ENCODE measurements around the gene ARHGAP24. TPM values are rescaled to one million over a fixed set of nuclear protein-coding genes. Genes with fewer than 3 reads are reported as not detected.

Gene ARHGAP24
- polyA plus RNA-seq, 1 of the 3 experiments (the other 2 are of a cell fraction) = 1.4 TPM

DNA sequence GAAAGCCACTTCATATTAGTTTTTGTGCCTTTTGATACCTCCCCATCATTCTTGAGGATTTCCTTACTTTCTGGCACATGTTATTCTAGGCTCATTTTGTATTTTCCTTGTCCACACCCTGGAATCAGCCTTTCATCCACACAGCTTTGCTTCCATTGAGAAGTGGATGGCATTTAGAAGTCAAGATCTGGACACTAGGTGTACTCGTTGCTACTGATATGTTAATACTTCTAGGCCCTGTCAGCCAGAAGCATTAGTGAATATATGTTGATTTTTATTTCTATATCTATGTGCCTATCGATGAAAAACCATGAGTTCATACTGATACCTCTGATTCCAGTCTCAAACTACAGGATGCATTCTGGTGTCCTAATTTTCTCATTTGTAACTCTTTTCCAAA is 73.2 kb downstream of the ARHGAP24 start:
- no peaks in the 10 kb centered on the region for H3K27me3 ChIP-seq (ENCODE audit: insufficient read depth)
- H3K9me3 ChIP-seq = no peaks in the 10 kb centered on the region
- no peak overlapping the region for H2AFZ ChIP-seq (ENCODE audit: low read depth)
- ChIA-PET CTCF (interaction anchor here (0.7 to 1.6 kb wide), 3 partner anchors 32 to 200 kb away, joined by 3 to 13 read pairs (median 3); no protein-coding TSS in a partner anchor), POLR2A (no interaction called here)
- H3K36me3 ChIP-seq (replicated peaks in 1 of 2; ENCODE audit: control insufficient read depth in 1 of 2, insufficient read depth in 2 of 2, low read length in 1 of 2) = no peaks in the 10 kb centered on the region
- H3K79me2 ChIP-seq (ENCODE audit: insufficient read depth) = no peaks in the 10 kb centered on the region
- H3K4me2 ChIP-seq = no peak overlapping the region
- H3F3A ChIP-seq (replicated peaks; ENCODE audit: insufficient read depth) = no peaks in the 10 kb centered on the region
- H4K20me1 ChIP-seq (ENCODE audit: insufficient read depth) = no peaks in the 10 kb centered on the region
- peak; percentile 43 for TF ChIP-seq RAD21 (IDR thresholded peaks at IDR 0.05; ENCODE audit: low read length)
- no peak for TF ChIP-seq RCOR1 (IDR thresholded peaks at IDR 0.05; ENCODE audit: low read length)
- peak; percentile 6 for DNase-seq
- 58% methylated on average over 2 of the region's 2 CpGs for WGBS (ENCODE audit: low lambda C conversion rate)
- no peak overlapping the region for H3K4me3 ChIP-seq (ENCODE audit: low read depth in 2 of 2, low read length in 1 of 2)
- no peak overlapping the region for H3K9ac ChIP-seq
- H3K9me2 ChIP-seq = no peaks in the 10 kb centered on the region
- H3K27ac ChIP-seq (ENCODE audit: low read depth in 2 of 2, low read length in 1 of 2) = no peak overlapping the region
- no peaks in the 10 kb centered on the region for H3K4me1 ChIP-seq (ENCODE audit: control insufficient read depth in 1 of 2, insufficient read depth in 2 of 2, low read depth in 1 of 2, low read length in 1 of 2)

DNA sequence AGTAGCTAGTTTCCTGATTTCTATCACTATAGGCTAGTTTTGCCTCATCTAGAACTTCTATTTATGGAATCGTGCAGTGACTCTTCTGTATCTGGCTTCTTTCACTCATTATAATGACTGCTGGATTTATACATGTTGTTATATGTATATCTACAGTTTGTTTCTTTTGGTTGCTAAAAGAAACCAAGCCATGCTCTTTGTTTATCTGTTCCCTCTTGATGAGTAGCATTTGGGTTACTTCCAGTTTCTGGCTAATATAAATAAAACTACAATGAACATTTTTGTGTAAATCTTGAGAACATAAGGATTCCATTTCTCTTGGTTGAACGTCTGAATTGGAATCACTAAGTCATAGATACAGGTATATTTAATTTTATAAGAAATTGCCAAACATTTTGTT is 73.9 kb downstream of the ARHGAP24 start:
- Histone ChIP-seq H3K9ac (no peak overlapping the region), H4K20me1 (ENCODE audit: insufficient read depth) (no peaks in the 10 kb centered on the region), H3K4me2 (no peak overlapping the region), H2AFZ (ENCODE audit: low read depth) (no peak overlapping the region), H3K9me2 (no peaks in the 10 kb centered on the region), H3F3A (replicated peaks; ENCODE audit: insufficient read depth) (no peaks in the 10 kb centered on the region), H3K4me3 (ENCODE audit: low read depth in 2 of 2, low read length in 1 of 2) (no peak overlapping the region), H3K27me3 (ENCODE audit: insufficient read depth) (no peaks in the 10 kb centered on the region), H3K9me3 (no peaks in the 10 kb centered on the region), H3K4me1 (ENCODE audit: control insufficient read depth in 1 of 2, insufficient read depth in 2 of 2, low read depth in 1 of 2, low read length in 1 of 2) (no peaks in the 10 kb centered on the region), H3K36me3 (replicated peaks in 1 of 2; ENCODE audit: control insufficient read depth in 1 of 2, insufficient read depth in 2 of 2, low read length in 1 of 2) (no peaks in the 10 kb centered on the region), H3K27ac (ENCODE audit: low read depth in 2 of 2, low read length in 1 of 2) (no peak overlapping the region), H3K79me2 (ENCODE audit: insufficient read depth) (no peaks in the 10 kb centered on the region)
- TF ChIP-seq, protein P1, sequence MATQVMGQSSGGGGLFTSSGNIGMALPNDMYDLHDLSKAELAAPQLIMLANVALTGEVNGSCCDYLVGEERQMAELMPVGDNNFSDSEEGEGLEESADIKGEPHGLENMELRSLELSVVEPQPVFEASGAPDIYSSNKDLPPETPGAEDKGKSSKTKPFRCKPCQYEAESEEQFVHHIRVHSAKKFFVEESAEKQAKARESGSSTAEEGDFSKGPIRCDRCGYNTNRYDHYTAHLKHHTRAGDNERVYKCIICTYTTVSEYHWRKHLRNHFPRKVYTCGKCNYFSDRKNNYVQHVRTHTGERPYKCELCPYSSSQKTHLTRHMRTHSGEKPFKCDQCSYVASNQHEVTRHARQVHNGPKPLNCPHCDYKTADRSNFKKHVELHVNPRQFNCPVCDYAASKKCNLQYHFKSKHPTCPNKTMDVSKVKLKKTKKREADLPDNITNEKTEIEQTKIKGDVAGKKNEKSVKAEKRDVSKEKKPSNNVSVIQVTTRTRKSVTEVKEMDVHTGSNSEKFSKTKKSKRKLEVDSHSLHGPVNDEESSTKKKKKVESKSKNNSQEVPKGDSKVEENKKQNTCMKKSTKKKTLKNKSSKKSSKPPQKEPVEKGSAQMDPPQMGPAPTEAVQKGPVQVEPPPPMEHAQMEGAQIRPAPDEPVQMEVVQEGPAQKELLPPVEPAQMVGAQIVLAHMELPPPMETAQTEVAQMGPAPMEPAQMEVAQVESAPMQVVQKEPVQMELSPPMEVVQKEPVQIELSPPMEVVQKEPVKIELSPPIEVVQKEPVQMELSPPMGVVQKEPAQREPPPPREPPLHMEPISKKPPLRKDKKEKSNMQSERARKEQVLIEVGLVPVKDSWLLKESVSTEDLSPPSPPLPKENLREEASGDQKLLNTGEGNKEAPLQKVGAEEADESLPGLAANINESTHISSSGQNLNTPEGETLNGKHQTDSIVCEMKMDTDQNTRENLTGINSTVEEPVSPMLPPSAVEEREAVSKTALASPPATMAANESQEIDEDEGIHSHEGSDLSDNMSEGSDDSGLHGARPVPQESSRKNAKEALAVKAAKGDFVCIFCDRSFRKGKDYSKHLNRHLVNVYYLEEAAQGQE (IDR thresholded peaks at IDR 0.05; ENCODE audit: low read depth, low read length) = no peak
- TF ChIP-seq, protein P2, sequence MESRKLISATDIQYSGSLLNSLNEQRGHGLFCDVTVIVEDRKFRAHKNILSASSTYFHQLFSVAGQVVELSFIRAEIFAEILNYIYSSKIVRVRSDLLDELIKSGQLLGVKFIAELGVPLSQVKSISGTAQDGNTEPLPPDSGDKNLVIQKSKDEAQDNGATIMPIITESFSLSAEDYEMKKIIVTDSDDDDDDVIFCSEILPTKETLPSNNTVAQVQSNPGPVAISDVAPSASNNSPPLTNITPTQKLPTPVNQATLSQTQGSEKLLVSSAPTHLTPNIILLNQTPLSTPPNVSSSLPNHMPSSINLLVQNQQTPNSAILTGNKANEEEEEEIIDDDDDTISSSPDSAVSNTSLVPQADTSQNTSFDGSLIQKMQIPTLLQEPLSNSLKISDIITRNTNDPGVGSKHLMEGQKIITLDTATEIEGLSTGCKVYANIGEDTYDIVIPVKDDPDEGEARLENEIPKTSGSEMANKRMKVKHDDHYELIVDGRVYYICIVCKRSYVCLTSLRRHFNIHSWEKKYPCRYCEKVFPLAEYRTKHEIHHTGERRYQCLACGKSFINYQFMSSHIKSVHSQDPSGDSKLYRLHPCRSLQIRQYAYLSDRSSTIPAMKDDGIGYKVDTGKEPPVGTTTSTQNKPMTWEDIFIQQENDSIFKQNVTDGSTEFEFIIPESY (IDR thresholded peaks at IDR 0.05; ENCODE audit: borderline replicate concordance, low read depth) = no peak
- TF ChIP-seq, protein P3, sequence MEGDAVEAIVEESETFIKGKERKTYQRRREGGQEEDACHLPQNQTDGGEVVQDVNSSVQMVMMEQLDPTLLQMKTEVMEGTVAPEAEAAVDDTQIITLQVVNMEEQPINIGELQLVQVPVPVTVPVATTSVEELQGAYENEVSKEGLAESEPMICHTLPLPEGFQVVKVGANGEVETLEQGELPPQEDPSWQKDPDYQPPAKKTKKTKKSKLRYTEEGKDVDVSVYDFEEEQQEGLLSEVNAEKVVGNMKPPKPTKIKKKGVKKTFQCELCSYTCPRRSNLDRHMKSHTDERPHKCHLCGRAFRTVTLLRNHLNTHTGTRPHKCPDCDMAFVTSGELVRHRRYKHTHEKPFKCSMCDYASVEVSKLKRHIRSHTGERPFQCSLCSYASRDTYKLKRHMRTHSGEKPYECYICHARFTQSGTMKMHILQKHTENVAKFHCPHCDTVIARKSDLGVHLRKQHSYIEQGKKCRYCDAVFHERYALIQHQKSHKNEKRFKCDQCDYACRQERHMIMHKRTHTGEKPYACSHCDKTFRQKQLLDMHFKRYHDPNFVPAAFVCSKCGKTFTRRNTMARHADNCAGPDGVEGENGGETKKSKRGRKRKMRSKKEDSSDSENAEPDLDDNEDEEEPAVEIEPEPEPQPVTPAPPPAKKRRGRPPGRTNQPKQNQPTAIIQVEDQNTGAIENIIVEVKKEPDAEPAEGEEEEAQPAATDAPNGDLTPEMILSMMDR (IDR thresholded peaks at IDR 0.05) = no peak
- TF ChIP-seq MEF2A (IDR thresholded peaks at IDR 0.05; ENCODE audit: borderline replicate concordance, low read depth) (no peak), TEAD4 (IDR thresholded peaks at IDR 0.05; ENCODE audit: borderline replicate concordance, insufficient read depth) (no peak)
- 77% methylated on average over 2 of the region's 2 CpGs for WGBS (ENCODE audit: low lambda C conversion rate)
- no peak for DNase-seq
- ChIA-PET CTCF (interaction anchor here (0.7 to 1.6 kb wide), 2 partner anchors 183 to 200 kb away, joined by 3 to 13 read pairs; no protein-coding TSS in a partner anchor), POLR2A (no interaction called here)

All from SK-N-SH (cell line).